Liver (tissue), 9 donors: ENCODE measurements around the gene TARDBP. TPM values are rescaled to one million over a fixed set of nuclear protein-coding genes. Genes with fewer than 3 reads are reported as not detected.

ENCODE experiments used
- DNase-seq: peaks from one replicate; pipeline ENCODE4 v3.0.0-alpha.2; 2017; ENCODE audit warnings: low spot score
- H3K27ac ChIP-seq, 2 donors: one replicate each; pipeline ENCODE4 v1.7.0; 2013; ENCODE audit warnings: inconsistent platforms in 2 of 2, low read length in 2 of 2, control low read depth in 1 of 2, low read depth in 1 of 2, mild to moderate bottlenecking in 1 of 2
- H3K27me3 ChIP-seq, 4 donors: one replicate each; pipeline versions ENCODE4 v1.6.1 to v1.7.0; 2013; ENCODE audit warnings: low read length in 3 of 4, inconsistent platforms in 1 of 4, mild to moderate bottlenecking in 1 of 4, moderate library complexity in 1 of 4; ENCODE audit not compliant: control insufficient read depth in 4 of 4, insufficient read depth in 4 of 4
- H3K36me3 ChIP-seq, 4 donors: one replicate each; pipeline versions ENCODE4 v1.6.1 to v1.7.0; 2013; ENCODE audit warnings: low read length in 3 of 4, mild to moderate bottlenecking in 3 of 4, low read depth in 1 of 4, moderate library complexity in 1 of 4; ENCODE audit not compliant: control insufficient read depth in 4 of 4, insufficient read depth in 3 of 4
- H3K4me1 ChIP-seq, 4 donors: one replicate each; pipeline versions ENCODE4 v1.6.1 to v1.7.0; 2013; ENCODE audit warnings: low read length in 3 of 4, mild to moderate bottlenecking in 3 of 4, moderate library complexity in 1 of 4; ENCODE audit not compliant: control insufficient read depth in 4 of 4, insufficient read depth in 4 of 4
- H3K4me3 ChIP-seq, 3 donors: one replicate each; pipeline versions ENCODE4 v1.6.1 to v1.7.0; 2013; ENCODE audit warnings: low read length in 3 of 3, control low read depth in 1 of 3, low read depth in 1 of 3, mild to moderate bottlenecking in 1 of 3
- H3K9ac ChIP-seq, 2 donors: one replicate each; pipeline ENCODE4 v1.7.0; 2013; ENCODE audit warnings: low read length in 2 of 2, mild to moderate bottlenecking in 2 of 2, moderate library complexity in 2 of 2, control low read depth in 1 of 2, low read depth in 1 of 2
- H3K9me3 ChIP-seq, 4 donors: one replicate each; pipeline versions ENCODE4 v1.6.1 to v1.7.0; 2013; ENCODE audit warnings: low read length in 3 of 4; ENCODE audit not compliant: control insufficient read depth in 4 of 4
- EGR1 ChIP-seq, 2 donors: IDR thresholded peaks; 2 replicates each; pipeline ENCODE4 v1.6.1; 2016 to 2018; ENCODE audit warnings: antibody characterized with exemption in 2 of 2, low read depth in 2 of 2
- FOXA1 ChIP-seq: IDR thresholded peaks from 2 replicates; pipeline ENCODE4 v1.6.1; 2016; ENCODE audit warnings: antibody characterized with exemption
- FOXA2 ChIP-seq: IDR thresholded peaks from 2 replicates; pipeline ENCODE4 v1.6.1; 2016; ENCODE audit warnings: antibody characterized with exemption
- GABPA ChIP-seq, 2 donors: IDR thresholded peaks in 1 of 2; conservative IDR thresholded peaks in 1 of 2; 2 replicates each; pipeline ENCODE4 v1.6.1; 2016; ENCODE audit warnings: antibody characterized with exemption in 2 of 2, mild to moderate bottlenecking in 1 of 2, moderate library complexity in 1 of 2
- HNF4A ChIP-seq, 2 donors: conservative IDR thresholded peaks; 2 replicates each; pipeline ENCODE4 v1.6.1; 2016; ENCODE audit warnings: antibody characterized with exemption in 2 of 2, mild to moderate bottlenecking in 2 of 2
- HNF4G ChIP-seq: IDR thresholded peaks from 2 replicates; pipeline ENCODE4 v1.6.1; 2016; ENCODE audit warnings: antibody characterized with exemption
- JUND ChIP-seq, 2 donors: IDR thresholded peaks; 2 replicates each; pipeline ENCODE4 v1.6.1; 2016; ENCODE audit warnings: antibody characterized with exemption in 2 of 2
- MAX ChIP-seq: IDR thresholded peaks from 2 replicates; pipeline ENCODE4 v1.6.1; 2016; ENCODE audit warnings: antibody characterized with exemption
- NR2F2 ChIP-seq: IDR thresholded peaks from 2 replicates; pipeline ENCODE4 v1.6.1; 2016; ENCODE audit warnings: antibody characterized with exemption
- RAD21 ChIP-seq, 2 donors: IDR thresholded peaks; 2 replicates each; pipeline ENCODE4 v1.6.1; 2016; ENCODE audit warnings: antibody characterized with exemption in 2 of 2, mild to moderate bottlenecking in 2 of 2
- REST ChIP-seq: IDR thresholded peaks from 2 replicates; pipeline ENCODE4 v1.6.1; 2016; ENCODE audit warnings: antibody characterized with exemption, mild to moderate bottlenecking
- SP1 ChIP-seq: IDR thresholded peaks from 2 replicates; pipeline ENCODE4 v1.6.1; 2018; ENCODE audit warnings: antibody characterized with exemption, mild to moderate bottlenecking
- TAF1 ChIP-seq: conservative IDR thresholded peaks from 2 replicates; pipeline ENCODE4 v1.6.1; 2016; ENCODE audit warnings: antibody characterized with exemption, mild to moderate bottlenecking
- YY1 ChIP-seq: IDR thresholded peaks from 2 replicates; pipeline ENCODE4 v1.6.1; 2016; ENCODE audit warnings: antibody characterized with exemption, mild to moderate bottlenecking
- ZBTB33 ChIP-seq: IDR thresholded peaks from 2 replicates; pipeline ENCODE4 v1.6.1; 2016; ENCODE audit warnings: antibody characterized with exemption
- whole genome bisulfite sequencing: extraction: QIAGEN DNeasy Blood & Tissue Kit; methylation state at CpG from one replicate; pipeline ENCODE4 v1.1.7; 2013; 5-methylcytosine and 5-hydroxymethylcytosine counted together
- polyA plus RNA-seq, 2 donors: library from polyadenylated mRNA; stranded (reverse) in 1 of 2; unstranded in 1 of 2; fragments of 200-250 nt in 1 of 2; fragments of >200 nt in 1 of 2; fragmentation: Nextera tagmentation in 1 of 2; extraction: Ambion mirVana in 1 of 2; gene quantifications; one replicate each; pipeline versions ENCODE4 v1.2.1 to v1.2.3, GENCODE V29; 2013 to 2015
- total RNA-seq, 2 donors: library from RNA; depleted of rRNA; stranded (reverse); fragments of >200 nt; gene quantifications; one replicate each; pipeline ENCODE4 v1.2.3, GENCODE V29; 2014
- TF ChIP-seq, protein P1 (sequence below): fragments of 150-350 bp; IDR thresholded peaks from 2 replicates; pipeline ENCODE4 v1.5.1; 2017; ENCODE audit warnings: improper control_type of control experiment, low read depth, low read length; ENCODE audit not compliant: missing input control
- donor health status: healthy.
- donor health status: healthy.
- donor health status: healthy.
- donor health status: healthy.
- donor health status: healthy.

Gene TARDBP
- total and polyA plus RNA-seq, 4 donors = 44.4 to 87.6 (median 79.2) TPM

GRCh38 chr1:10975567-10976326 is 36.7 kb upstream of the TARDBP start:
- no peak for TF ChIP-seq MAX
- no peak for TF ChIP-seq FOXA1
- TF ChIP-seq YY1 = no peak
- TF ChIP-seq NR2F2 = no peak
- TF ChIP-seq GABPA (IDR thresholded peaks at IDR 0.05 in 1 of 2, conservative IDR thresholded peaks at IDR 0.05 in 1 of 2) = no peak
- no peak for TF ChIP-seq HNF4A (conservative IDR thresholded peaks at IDR 0.05)
- no peak for TF ChIP-seq JUND (IDR thresholded peaks at IDR 0.05)
- Histone ChIP-seq H3K36me3 (no peaks in the 10 kb centered on the region), H3K27me3 (no peaks in the 10 kb centered on the region), H3K4me1 (peaks cover 4 to 9% (median 8%) of the 10 kb centered on the region in 4 donors), H3K9ac (no peak overlapping the region), H3K9me3 (no peaks in the 10 kb centered on the region), H3K4me3 (no peak overlapping the region), H3K27ac (no peak overlapping the region)
- 88% methylated on average over 19 of the region's 19 CpGs for WGBS
- no peak for DNase-seq

GRCh38 chr1:10978719-10979118 is 33.7 kb upstream of the TARDBP start:
- Histone ChIP-seq H3K4me3 (no peak overlapping the region), H3K4me1 (peaks cover 4 to 11% (median 9%) of the 10 kb centered on the region in 4 donors), H3K9ac (no peak overlapping the region), H3K9me3 (no peaks in the 10 kb centered on the region), H3K27me3 (no peaks in the 10 kb centered on the region), H3K27ac (no peak overlapping the region), H3K36me3 (no peaks in the 10 kb centered on the region)
- DNase-seq = no peak
- WGBS = 72% methylated on average over 4 of the region's 4 CpGs
- TF ChIP-seq JUND (IDR thresholded peaks at IDR 0.05) = no peak
- TF ChIP-seq FOXA1 = no peak
- TF ChIP-seq, protein P1, sequence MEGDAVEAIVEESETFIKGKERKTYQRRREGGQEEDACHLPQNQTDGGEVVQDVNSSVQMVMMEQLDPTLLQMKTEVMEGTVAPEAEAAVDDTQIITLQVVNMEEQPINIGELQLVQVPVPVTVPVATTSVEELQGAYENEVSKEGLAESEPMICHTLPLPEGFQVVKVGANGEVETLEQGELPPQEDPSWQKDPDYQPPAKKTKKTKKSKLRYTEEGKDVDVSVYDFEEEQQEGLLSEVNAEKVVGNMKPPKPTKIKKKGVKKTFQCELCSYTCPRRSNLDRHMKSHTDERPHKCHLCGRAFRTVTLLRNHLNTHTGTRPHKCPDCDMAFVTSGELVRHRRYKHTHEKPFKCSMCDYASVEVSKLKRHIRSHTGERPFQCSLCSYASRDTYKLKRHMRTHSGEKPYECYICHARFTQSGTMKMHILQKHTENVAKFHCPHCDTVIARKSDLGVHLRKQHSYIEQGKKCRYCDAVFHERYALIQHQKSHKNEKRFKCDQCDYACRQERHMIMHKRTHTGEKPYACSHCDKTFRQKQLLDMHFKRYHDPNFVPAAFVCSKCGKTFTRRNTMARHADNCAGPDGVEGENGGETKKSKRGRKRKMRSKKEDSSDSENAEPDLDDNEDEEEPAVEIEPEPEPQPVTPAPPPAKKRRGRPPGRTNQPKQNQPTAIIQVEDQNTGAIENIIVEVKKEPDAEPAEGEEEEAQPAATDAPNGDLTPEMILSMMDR = no peak
- TF ChIP-seq EGR1 (IDR thresholded peaks at IDR 0.05; ENCODE audit: low read depth in 2 of 2) = no peak
- no peak for TF ChIP-seq RAD21 (IDR thresholded peaks at IDR 0.05)
- no peak for TF ChIP-seq MAX
- TF ChIP-seq ZBTB33 = no peak
- TF ChIP-seq HNF4A (conservative IDR thresholded peaks at IDR 0.05) = no peak

DNA sequence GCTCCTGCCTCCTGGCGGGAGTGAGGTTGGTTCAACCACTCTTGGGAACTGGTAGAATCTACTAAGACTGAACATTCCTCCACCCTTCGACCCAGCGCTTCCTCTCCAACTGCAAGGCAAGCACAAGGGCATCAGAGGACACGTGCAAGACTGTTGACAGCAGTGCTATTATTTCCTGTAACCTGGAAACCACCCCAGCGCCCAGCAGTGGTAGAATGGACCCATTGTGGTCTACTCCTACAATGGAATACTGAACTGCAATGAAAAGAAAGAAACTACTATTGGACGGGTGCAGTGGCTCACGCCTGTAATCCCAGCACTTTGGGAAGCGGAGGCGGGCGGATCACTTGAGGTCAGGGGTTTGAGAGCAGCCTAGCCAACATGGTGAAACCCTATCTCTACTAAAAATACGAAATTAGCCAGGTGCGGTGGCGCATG is 33.0 kb upstream of the TARDBP start:
- no peak overlapping the region for H3K9ac ChIP-seq
- WGBS = 75% methylated on average over 13 of the region's 13 CpGs
- no peak for DNase-seq
- TF ChIP-seq SP1 (no peak), EGR1 (IDR thresholded peaks at IDR 0.05; ENCODE audit: low read depth in 2 of 2) (no peak), HNF4A (conservative IDR thresholded peaks at IDR 0.05) (no peak), RAD21 (IDR thresholded peaks at IDR 0.05) (no peak), REST (no peak), FOXA1 (no peak), TAF1 (no peak), FOXA2 (no peak), HNF4G (no peak)
- TF ChIP-seq, protein P1 = no peak

More for the DNA sequence above, 33.0 kb upstream of the TARDBP start:
- no peak overlapping the region for H3K4me3 ChIP-seq
- H3K4me1 ChIP-seq = peaks cover 4 to 11% (median 9%) of the 10 kb centered on the region in 4 donors
- H3K27me3 ChIP-seq = no peaks in the 10 kb centered on the region
- no peak overlapping the region for H3K27ac ChIP-seq
- H3K36me3 ChIP-seq = no peaks in the 10 kb centered on the region
- H3K9me3 ChIP-seq = no peaks in the 10 kb centered on the region
